ENCODE results near the gene SHISA7. TPM values are rescaled to one million over a fixed set of nuclear protein-coding genes. Genes with fewer than 3 reads are reported as not detected.

The SHISA7 gene
- total and polyA plus RNA-seq, 8 donors = not detected

- peaks cover 36 to 65% (median 51%) of the 10 kb centered on the region in 4 donors for H3K4me1 ChIP-seq
- H3K27me3 ChIP-seq = peaks cover 0 to 34% (median 10%) of the 10 kb centered on the region in 3 donors
- peak within 1 kb of the TSS; percentile 55 to 66 (median 60) for H3K4me3 ChIP-seq
- H3K27ac ChIP-seq = peak within 1 kb of the TSS; percentile 79 to 96 (median 85)
- H3K36me3 ChIP-seq = peaks cover 12 to 39% (median 32%) of the 10 kb centered on the region in 4 donors
- DNase-seq = peak; percentile 45 to 93
- no peaks in the 10 kb centered on the region for H3K9me3 ChIP-seq
- TF ChIP-seq CTCF (IDR thresholded peaks at IDR 0.05) = no peak
- no peak for TF ChIP-seq POLR2A (IDR thresholded peaks at IDR 0.05)
- no peak for TF ChIP-seq EP300 (IDR thresholded peaks at IDR 0.05)
- TF ChIP-seq POLR2AphosphoS5 (IDR thresholded peaks at IDR 0.05) = peak in 1 of 3 donors; percentile 33
- 2 to 3% (median 2%) methylated on average over 13 to 78 of the region's 78 CpGs for WGBS, 5 donors
- intact Hi-C loops (cut with DNase I; ENCODE audit: low total_unique reads) = no loop called here
These were observed 41.7 kb upstream of the SHISA7 start, which contains the start of gene NAT14 for GRCh38 chr19:55484593-55485438. TSS of gene NAT14 (plus strand) at chr19:55485188. CDS start at chr19:55485709, 521 bp downstream.

- Histone ChIP-seq H3K4me3 (peak overlapping the region; percentile 55 to 66 (median 60)), H3K27ac (peak overlapping the region in 4 of 5 donors; percentile 85 to 96 (median 88)), H3K4me1 (peaks cover 36 to 60% (median 48%) of the 10 kb centered on the region in 4 donors), H3K36me3 (peaks cover 12 to 39% (median 32%) of the 10 kb centered on the region in 4 donors), H3K9me3 (no peaks in the 10 kb centered on the region), H3K27me3 (peaks cover 0 to 26% (median 4%) of the 10 kb centered on the region in 3 donors)
- TF ChIP-seq POLR2AphosphoS5 (IDR thresholded peaks at IDR 0.05) (no peak), POLR2A (IDR thresholded peaks at IDR 0.05) (no peak)
- 76 to 81% (median 80%) methylated on average over 33 to 46 of the region's 46 CpGs for WGBS, 5 donors
- intact Hi-C loops (cut with DNase I; ENCODE audit: low total_unique reads) = no loop called here
- DNase-seq = no peak
These were observed 40.8 kb upstream of the SHISA7 start for GRCh38 chr19:55483706-55484592.

- DNase-seq = no peak
- no peak for TF ChIP-seq POLR2A (IDR thresholded peaks at IDR 0.05)
- TF ChIP-seq CTCF (IDR thresholded peaks at IDR 0.05) = no peak
- no peak for TF ChIP-seq POLR2AphosphoS5 (IDR thresholded peaks at IDR 0.05)
- TF ChIP-seq EP300 (IDR thresholded peaks at IDR 0.05) = no peak
- Histone ChIP-seq H3K4me3 (no peak overlapping the region), H3K27me3 (peaks cover 0 to 23% (median 3%) of the 10 kb centered on the region in 3 donors), H3K4me1 (peaks cover 39 to 60% (median 50%) of the 10 kb centered on the region in 4 donors), H3K9me3 (no peaks in the 10 kb centered on the region), H3K36me3 (peaks cover 12 to 39% (median 32%) of the 10 kb centered on the region in 4 donors), H3K27ac (no peak overlapping the region)
- intact Hi-C loops (cut with DNase I; ENCODE audit: low total_unique reads) = no loop called here
- WGBS, 5 donors = 92 to 96% (median 95%) methylated on average over 42 to 47 of the region's 47 CpGs
These were observed 40.0 kb upstream of the SHISA7 start for GRCh38 chr19:55482967-55483705.

GRCh38 chr19:55482156-55482961, 39.3 kb upstream of the SHISA7 start:
- H3K27me3 ChIP-seq = peaks cover 0 to 23% (median 3%) of the 10 kb centered on the region in 3 donors
- intact Hi-C loops (cut with DNase I; ENCODE audit: low total_unique reads) = no loop called here
- no peak overlapping the region for H3K27ac ChIP-seq
- peaks cover 12 to 39% (median 32%) of the 10 kb centered on the region in 4 donors for H3K36me3 ChIP-seq
- H3K4me1 ChIP-seq = peaks cover 43 to 60% (median 51%) of the 10 kb centered on the region in 4 donors
- 86 to 95% (median 92%) methylated on average over 52 to 83 of the region's 83 CpGs for WGBS, 5 donors
- no peaks in the 10 kb centered on the region for H3K9me3 ChIP-seq
- TF ChIP-seq CTCF (IDR thresholded peaks at IDR 0.05) (no peak), EP300 (IDR thresholded peaks at IDR 0.05) (no peak), POLR2AphosphoS5 (IDR thresholded peaks at IDR 0.05) (no peak), POLR2A (IDR thresholded peaks at IDR 0.05) (no peak)
- no peak overlapping the region for H3K4me3 ChIP-seq
- DNase-seq = peak in 1 of 2 donors; percentile 9
